IMR-90 (cell line): Measurements from ENCODE around the gene RPH3AL. TPM values are rescaled to one million over a fixed set of nuclear protein-coding genes. Genes with fewer than 3 reads are reported as not detected.

Experiments used
- ATAC-seq: fragments of 200-7000 bp; cut with Tn5 transposase; 2 replicates; pipeline ENCODE4 v1.9.1; 2020; ENCODE audit warnings: low read depth, mild to moderate bottlenecking, moderate library complexity
- BruUV-seq: library from RNA; stranded (reverse); fragments of 400-500 nt; replicated peaks from 2 replicates; lab custom pipeline; 2021; lab: Mats Ljungman, UMichigan
- CTCF ChIA-PET: fragments of 300-600 bp; formaldehyde crosslinking; extraction: SDS; loops from one replicate; lab custom pipeline; 2021; ENCODE audit warnings: antibody characterized with exemption; lab: Yijun Ruan, JAX
- POLR2A ChIA-PET: fragments of 300-600 bp; sonication (Branson Sonifier 250); formaldehyde crosslinking; loops from one replicate; lab custom pipeline; 2022; ENCODE audit warnings: antibody characterized with exemption; ENCODE audit not compliant: unreplicated experiment; lab: Charles Lee
- DNase-seq: peaks from one replicate; pipeline ENCODE4 v3.0.0; 2013
- H2AFZ ChIP-seq: replicated peaks from 2 replicates; pipeline ENCODE3; 2013; ENCODE audit warnings: low read length, mild to moderate bottlenecking; ENCODE audit not compliant: poor library complexity
- H2AK5ac ChIP-seq: 2 replicates; pipeline ENCODE4 v1.6.1; 2013; ENCODE audit warnings: low read depth, low read length, inconsistent platforms
- H2AK9ac ChIP-seq: replicated peaks from 2 replicates; pipeline ENCODE3; 2013; ENCODE audit warnings: mild to moderate bottlenecking, low read depth, low read length, moderate library complexity; ENCODE audit not compliant: poor library complexity
- H2BK120ac ChIP-seq: 2 replicates; pipeline ENCODE4 v1.6.1; 2013; ENCODE audit warnings: low read depth, low read length, inconsistent platforms
- H2BK15ac ChIP-seq: 3 replicates; pipeline ENCODE4 v1.6.1; 2013; ENCODE audit warnings: low read depth, low read length, inconsistent platforms
- H2BK20ac ChIP-seq: 2 replicates; pipeline ENCODE4 v1.6.1; 2013; ENCODE audit warnings: low read depth, mild to moderate bottlenecking, inconsistent platforms, low read length, moderate library complexity
- H2BK5ac ChIP-seq: 2 replicates; pipeline ENCODE4 v1.6.1; 2013; ENCODE audit warnings: mild to moderate bottlenecking, low read depth, low read length, inconsistent platforms; ENCODE audit not compliant: poor library complexity, severe bottlenecking
- H3K14ac ChIP-seq: replicated peaks from 2 replicates; pipeline ENCODE4 v1.6.1; 2013; ENCODE audit warnings: low read depth, low read length, inconsistent platforms
- H3K18ac ChIP-seq: 2 replicates; pipeline ENCODE4 v1.6.1; 2013; ENCODE audit warnings: low read depth, low read length, control low read depth
- H3K23ac ChIP-seq: 2 replicates; pipeline ENCODE4 v1.6.1; 2013; ENCODE audit warnings: low read depth, low read length, inconsistent platforms
- H3K27ac ChIP-seq: 2 replicates; pipeline ENCODE4 v1.5.1; 2013; ENCODE audit warnings: mild to moderate bottlenecking, control low read depth, low read length; ENCODE audit not compliant: insufficient read depth
- H3K27me3 ChIP-seq: 2 replicates; pipeline ENCODE4 v1.6.1; 2013; ENCODE audit warnings: low read length; ENCODE audit not compliant: control insufficient read depth, insufficient read depth
- H3K36me3 ChIP-seq: 2 replicates; pipeline ENCODE4 v1.6.1; 2013; ENCODE audit warnings: low read length, mixed read lengths; ENCODE audit not compliant: control insufficient read depth, insufficient read depth
- H3K4ac ChIP-seq: 2 replicates; pipeline ENCODE4 v1.6.1; 2013; ENCODE audit warnings: low read depth, low read length, inconsistent platforms
- H3K4me1 ChIP-seq: 2 replicates; pipeline ENCODE4 v1.6.1; 2013; ENCODE audit warnings: low read length, mixed read lengths; ENCODE audit not compliant: control insufficient read depth, insufficient read depth
- H3K4me2 ChIP-seq: 2 replicates; pipeline ENCODE4 v1.6.1; 2013; ENCODE audit warnings: low read depth, mild to moderate bottlenecking, control low read depth, low read length, moderate library complexity
- H3K4me3 ChIP-seq: 2 replicates; pipeline ENCODE4 v1.5.1; 2013; ENCODE audit warnings: low read depth, mild to moderate bottlenecking, control low read depth, low read length, moderate library complexity; ENCODE audit not compliant: insufficient read depth
- H3K56ac ChIP-seq: 2 replicates; pipeline ENCODE4 v1.6.1; 2013; ENCODE audit warnings: low read length, inconsistent platforms; ENCODE audit not compliant: insufficient read depth; ENCODE audit errors: extremely low read depth
- H3K79me1 ChIP-seq, 2 experiments: 2 replicates each; pipeline ENCODE4 v1.6.1; 2013; ENCODE audit warnings: low read length in 2 of 2, inconsistent platforms in 1 of 2, low read depth in 1 of 2
- H3K9ac ChIP-seq: 2 replicates; pipeline ENCODE4 v1.6.1; 2013; ENCODE audit warnings: low read depth, low read length, control low read depth
- H3K9me1 ChIP-seq: 2 replicates; pipeline ENCODE4 v1.6.1; 2013; ENCODE audit warnings: low read length, inconsistent platforms; ENCODE audit not compliant: insufficient read depth
- H3K9me3 ChIP-seq: 2 replicates; pipeline ENCODE4 v1.6.1; 2013; ENCODE audit warnings: low read length; ENCODE audit not compliant: control insufficient read depth, insufficient read depth
- H4K20me1 ChIP-seq: 2 replicates; pipeline ENCODE4 v1.6.1; 2013; ENCODE audit warnings: low read length, inconsistent platforms; ENCODE audit not compliant: insufficient read depth
- H4K5ac ChIP-seq: 2 replicates; pipeline ENCODE4 v1.6.1; 2013; ENCODE audit warnings: mild to moderate bottlenecking, low read depth, low read length, control low read depth
- H4K8ac ChIP-seq, 2 experiments: 2 replicates each; pipeline ENCODE4 v1.6.1; 2013; ENCODE audit warnings: low read depth in 2 of 2, low read length in 2 of 2, control low read depth in 1 of 2, inconsistent platforms in 1 of 2
- H4K91ac ChIP-seq: 2 replicates; pipeline ENCODE4 v1.6.1; 2013; ENCODE audit warnings: low read depth, low read length, inconsistent platforms; ENCODE audit not compliant: insufficient read depth
- MAFK ChIP-seq: IDR thresholded peaks from 2 replicates; pipeline ENCODE4 v1.6.1; 2012; ENCODE audit warnings: low read depth, low read length, improper control_type of control experiment
- MXI1 ChIP-seq: IDR thresholded peaks from 2 replicates; pipeline ENCODE4 v1.6.1; 2012; ENCODE audit warnings: low read depth, mild to moderate bottlenecking, low read length, moderate library complexity, borderline replicate concordance
- SMC3 ChIP-seq: fragments of 150-350 bp; IDR thresholded peaks from 2 replicates; pipeline ENCODE4 v1.6.1; 2016; ENCODE audit warnings: low read depth, mild to moderate bottlenecking, antibody characterized with exemption, low read length, moderate library complexity
- USF2 ChIP-seq: fragments of 150-350 bp; IDR thresholded peaks from 2 replicates; pipeline ENCODE4 v1.6.1; 2017; ENCODE audit warnings: mild to moderate bottlenecking, antibody characterized with exemption, low read length, low read depth
- WGBS, 2 experiments: methylation state at CpG; one replicate each; pipeline versions ENCODE4 v1.1.5 to v1.1.7; 2013; ENCODE audit warnings: missing lambda C conversion rate in 2 of 2; ENCODE audit not compliant: insufficient read length in 1 of 2; ENCODE audit errors: extremely low coverage in 2 of 2; 5-methylcytosine and 5-hydroxymethylcytosine counted together
- dilution Hi-C: fragments of 300-500 bp; cut with HindIII; formaldehyde crosslinking; loops from one replicate; pipeline ENCODE4 v1.14.3; 2018; ENCODE audit warnings: low sequenced_read_pairs; ENCODE audit not compliant: unreplicated experiment
- in situ Hi-C: fragments of 300-500 bp; cut with MboI; formaldehyde crosslinking; loops from 3 replicates; pipeline ENCODE4 v1.14.3; 2019; ENCODE audit warnings: low sequenced_read_pairs, inconsistent platforms, mixed read lengths
- intact Hi-C: fragments of 100-400 bp; cut with micrococcal nuclease; formaldehyde crosslinking; loops from 2 replicates; pipeline ENCODE4 v1.10.0; 2022
- polyA plus RNA-seq, 3 experiments: library from polyadenylated mRNA; depleted of rRNA; stranded (reverse); fragments of >200 nt; gene quantifications; 2 replicates each; pipeline ENCODE4 v1.2.3, GENCODE V29; 2012; ENCODE audit warnings: low replicate concordance in 1 of 3
- total RNA-seq: library from RNA; depleted of rRNA; stranded (reverse); fragments of >200 nt; gene quantifications from 2 replicates; pipeline ENCODE4 v1.2.3, GENCODE V29; 2012
- TF ChIP-seq, protein P1 (sequence below): conservative IDR thresholded peaks from 2 replicates; pipeline ENCODE4 v1.5.1; 2012; ENCODE audit warnings: mild to moderate bottlenecking, low read depth, low read length, improper control_type of control experiment

RPH3AL gene
- total and polyA plus RNA-seq, 2 of the 4 experiments (the other 2 are of a cell fraction): 1.8 to 2.5 TPM

- Histone ChIP-seq H3K27ac (no peak overlapping the region), H2BK15ac (no peak overlapping the region), H4K91ac (no peak overlapping the region), H3K56ac (no peak overlapping the region), H3K14ac (no peak overlapping the region), H2BK120ac (no peak overlapping the region), H3K9ac (no peak overlapping the region), H3K79me1 (no peaks in the 10 kb centered on the region), H4K5ac (no peak overlapping the region), H3K36me3 (no peaks in the 10 kb centered on the region), H3K9me3 (peaks cover 2% of the 10 kb centered on the region; the same call in 1 of the 2 replicates), H3K23ac (no peak overlapping the region), H3K18ac (no peak overlapping the region), H3K4me3 (no peak overlapping the region), H2AK9ac (no peak overlapping the region), H3K27me3 (peaks cover 19% of the 10 kb centered on the region), H3K4ac (no peak overlapping the region), H4K8ac (no peak overlapping the region), H3K4me1 (peaks cover 10% of the 10 kb centered on the region), H2BK5ac (no peak overlapping the region), H3K4me2 (no peak overlapping the region), H2AFZ (peak overlapping the region; percentile 19), H4K20me1 (no peaks in the 10 kb centered on the region), H3K9me1 (no peaks in the 10 kb centered on the region; the same call in 1 of the 2 replicates), H2AK5ac (no peak overlapping the region), H2BK20ac (no peak overlapping the region)
- in situ Hi-C loops (no loop called here), intact Hi-C loops (no loop called here), dilution Hi-C loops (no loop called here)
- CTCF ChIA-PET: no interaction called here
- POLR2A ChIA-PET: no interaction called here
- ATAC-seq (no peak), DNase-seq (no peak)
- no peak for TF ChIP-seq MXI1
- no peak for TF ChIP-seq USF2
- TF ChIP-seq SMC3: no peak
- TF ChIP-seq, protein P1, sequence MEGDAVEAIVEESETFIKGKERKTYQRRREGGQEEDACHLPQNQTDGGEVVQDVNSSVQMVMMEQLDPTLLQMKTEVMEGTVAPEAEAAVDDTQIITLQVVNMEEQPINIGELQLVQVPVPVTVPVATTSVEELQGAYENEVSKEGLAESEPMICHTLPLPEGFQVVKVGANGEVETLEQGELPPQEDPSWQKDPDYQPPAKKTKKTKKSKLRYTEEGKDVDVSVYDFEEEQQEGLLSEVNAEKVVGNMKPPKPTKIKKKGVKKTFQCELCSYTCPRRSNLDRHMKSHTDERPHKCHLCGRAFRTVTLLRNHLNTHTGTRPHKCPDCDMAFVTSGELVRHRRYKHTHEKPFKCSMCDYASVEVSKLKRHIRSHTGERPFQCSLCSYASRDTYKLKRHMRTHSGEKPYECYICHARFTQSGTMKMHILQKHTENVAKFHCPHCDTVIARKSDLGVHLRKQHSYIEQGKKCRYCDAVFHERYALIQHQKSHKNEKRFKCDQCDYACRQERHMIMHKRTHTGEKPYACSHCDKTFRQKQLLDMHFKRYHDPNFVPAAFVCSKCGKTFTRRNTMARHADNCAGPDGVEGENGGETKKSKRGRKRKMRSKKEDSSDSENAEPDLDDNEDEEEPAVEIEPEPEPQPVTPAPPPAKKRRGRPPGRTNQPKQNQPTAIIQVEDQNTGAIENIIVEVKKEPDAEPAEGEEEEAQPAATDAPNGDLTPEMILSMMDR: no peak
- no peak for TF ChIP-seq MAFK
- no TSS peak for BruUV-seq
- WGBS, 2 experiments: 63% methylated on average over 7 of the region's 19 CpGs; no CpG with 5 or more reads in 1 of the 2 experiments
Measured at GRCh38 chr17:383771-384621, 31.4 kb upstream of the RPH3AL start.
